Kidney (tissue), 14 donors: ENCODE data around the gene CABCOCO1. TPM values are rescaled to one million over a fixed set of nuclear protein-coding genes. Genes with fewer than 3 reads are reported as not detected.

Experiments used
- DNase-seq, 5 donors: peaks; one replicate each; pipeline ENCODE4 v3.0.0-alpha.2; 2013 to 2020
- FAIRE-seq: peaks from 2 replicates; lab custom pipeline; 2012; peaks lifted over from hg19 to GRCh38; lab: Jason Lieb, UNC
- H3K27ac ChIP-seq, 2 donors: one replicate each; pipeline ENCODE4 v1.7.0; 2013; ENCODE audit warnings: low read depth in 2 of 2, low read length in 2 of 2, inconsistent platforms in 1 of 2
- H3K27me3 ChIP-seq: one replicate; pipeline ENCODE4 v1.7.1; 2013; ENCODE audit warnings: low read length, inconsistent platforms; ENCODE audit not compliant: control insufficient read depth, insufficient read depth
- H3K36me3 ChIP-seq, 3 donors: one replicate each; pipeline versions ENCODE4 v1.7.0 to v1.7.1; 2013; ENCODE audit warnings: low read length in 3 of 3, control low read depth in 1 of 3, inconsistent platforms in 1 of 3; ENCODE audit not compliant: insufficient read depth in 3 of 3, control insufficient read depth in 2 of 3
- H3K4me1 ChIP-seq, 3 donors: one replicate each; pipeline versions ENCODE4 v1.7.0 to v1.7.1; 2013; ENCODE audit warnings: low read length in 3 of 3, inconsistent platforms in 1 of 3, low read depth in 1 of 3; ENCODE audit not compliant: control insufficient read depth in 2 of 3, insufficient read depth in 2 of 3
- H3K4me3 ChIP-seq, 3 donors: one replicate each; pipeline versions ENCODE4 v1.7.0 to v1.8.1; 2013; ENCODE audit warnings: low read length in 3 of 3, control low read depth in 1 of 3, inconsistent platforms in 1 of 3
- H3K9ac ChIP-seq, 3 donors: one replicate each; pipeline versions ENCODE4 v1.7.0 to v1.7.1; 2013; ENCODE audit warnings: low read length in 3 of 3, control low read depth in 1 of 3, inconsistent platforms in 1 of 3
- H3K9me3 ChIP-seq, 3 donors: one replicate each; pipeline versions ENCODE4 v1.7.0 to v1.7.1; 2013; ENCODE audit warnings: low read length in 3 of 3, control low read depth in 1 of 3, inconsistent platforms in 1 of 3; ENCODE audit not compliant: control insufficient read depth in 2 of 3, insufficient read depth in 1 of 3
- intact Hi-C: fragments of 100-400 bp; cut with DNase I; formaldehyde crosslinking; loops from one replicate; pipeline ENCODE4 v1.11.1; 2022
- polyA plus RNA-seq: library from polyadenylated mRNA; stranded (reverse); fragments of 350-450 nt; fragmentation: Illumina TruSeq; extraction: RNeasy Lipid Tissue Mini Kit (QIAGEN cat#74804); gene quantifications from one replicate; pipeline ENCODE4 v1.2.3, GENCODE V29; 2014; ENCODE audit warnings: low read depth, low replicate concordance; ENCODE audit not compliant: insufficient read depth
- total RNA-seq: library from RNA; stranded (reverse); fragmentation: NEBNext Ultra II Directional; extraction: Animal tissue kit (Norgen Biotek cat#: 25700); gene quantifications from one replicate; pipeline ENCODE4 v1.2.1, GENCODE V29; 2021
- TF ChIP-seq, protein P1 (sequence below): IDR thresholded peaks from 3 replicates; pipeline ENCODE4 v1.5.1; 2012; ENCODE audit warnings: mild to moderate bottlenecking, moderate library complexity, borderline replicate concordance; ENCODE audit not compliant: insufficient read depth; ENCODE audit errors: extremely low read depth
- donor health status: control.
- donor health status: control.
- donor health status: control.
- donor health status: control.
- donor health status: control.
- donor health status: DM: yes; HTN: yes; CAD: no.
- donor health status: Normal renal cell carcinoma (clear cell type).

CABCOCO1 gene
- total and polyA plus RNA-seq, 2 donors from 2014 or later, result 1.5 to 2.3 TPM

DNA sequence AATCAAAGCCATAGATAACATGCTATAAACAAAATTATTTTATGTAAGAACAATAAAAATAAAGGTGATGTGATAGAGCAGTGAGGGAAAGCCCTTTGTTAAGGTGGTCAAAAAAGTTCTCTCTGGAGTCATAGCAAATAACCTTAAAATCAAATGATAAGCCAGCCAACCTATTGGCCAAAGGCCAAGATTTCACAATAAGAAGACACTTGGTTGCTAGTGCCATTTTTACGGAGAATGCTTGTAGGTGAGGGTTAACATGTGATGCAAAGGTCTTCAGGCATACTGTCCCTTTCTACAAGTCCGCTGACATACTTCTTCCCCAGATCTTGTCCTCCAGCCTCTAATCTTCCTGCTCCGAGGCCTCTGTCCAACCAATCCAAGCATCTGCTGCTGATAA, 140.5 kb downstream of the CABCOCO1 start:
- Histone ChIP-seq H3K27ac (no peak overlapping the region), H3K36me3 (no peaks in the 10 kb centered on the region), H3K27me3 (no peaks in the 10 kb centered on the region), H3K9ac (no peak overlapping the region), H3K9me3 (no peaks in the 10 kb centered on the region), H3K4me1 (peaks cover 0 to 2% (median under 1%) of the 10 kb centered on the region in 3 donors), H3K4me3 (no peak overlapping the region)
- TF ChIP-seq, protein P1, sequence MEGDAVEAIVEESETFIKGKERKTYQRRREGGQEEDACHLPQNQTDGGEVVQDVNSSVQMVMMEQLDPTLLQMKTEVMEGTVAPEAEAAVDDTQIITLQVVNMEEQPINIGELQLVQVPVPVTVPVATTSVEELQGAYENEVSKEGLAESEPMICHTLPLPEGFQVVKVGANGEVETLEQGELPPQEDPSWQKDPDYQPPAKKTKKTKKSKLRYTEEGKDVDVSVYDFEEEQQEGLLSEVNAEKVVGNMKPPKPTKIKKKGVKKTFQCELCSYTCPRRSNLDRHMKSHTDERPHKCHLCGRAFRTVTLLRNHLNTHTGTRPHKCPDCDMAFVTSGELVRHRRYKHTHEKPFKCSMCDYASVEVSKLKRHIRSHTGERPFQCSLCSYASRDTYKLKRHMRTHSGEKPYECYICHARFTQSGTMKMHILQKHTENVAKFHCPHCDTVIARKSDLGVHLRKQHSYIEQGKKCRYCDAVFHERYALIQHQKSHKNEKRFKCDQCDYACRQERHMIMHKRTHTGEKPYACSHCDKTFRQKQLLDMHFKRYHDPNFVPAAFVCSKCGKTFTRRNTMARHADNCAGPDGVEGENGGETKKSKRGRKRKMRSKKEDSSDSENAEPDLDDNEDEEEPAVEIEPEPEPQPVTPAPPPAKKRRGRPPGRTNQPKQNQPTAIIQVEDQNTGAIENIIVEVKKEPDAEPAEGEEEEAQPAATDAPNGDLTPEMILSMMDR, result no peak
- intact Hi-C loops, result no loop called here
- FAIRE-seq (no peak), DNase-seq (no peak)

- no peaks in the 10 kb centered on the region for H3K36me3 ChIP-seq
- intact Hi-C loops, result no loop called here
- no peaks in the 10 kb centered on the region for H3K9me3 ChIP-seq
- no peaks in the 10 kb centered on the region for H3K4me1 ChIP-seq
- no peak overlapping the region for H3K4me3 ChIP-seq
- no peak overlapping the region for H3K27ac ChIP-seq
- FAIRE-seq (no peak), DNase-seq (no peak)
- H3K9ac ChIP-seq, result no peak overlapping the region
- TF ChIP-seq, protein P1, result no peak
- no peaks in the 10 kb centered on the region for H3K27me3 ChIP-seq
Measured at GRCh38 chr10:61804414-61804813, 141.7 kb downstream of the CABCOCO1 start.

DNA sequence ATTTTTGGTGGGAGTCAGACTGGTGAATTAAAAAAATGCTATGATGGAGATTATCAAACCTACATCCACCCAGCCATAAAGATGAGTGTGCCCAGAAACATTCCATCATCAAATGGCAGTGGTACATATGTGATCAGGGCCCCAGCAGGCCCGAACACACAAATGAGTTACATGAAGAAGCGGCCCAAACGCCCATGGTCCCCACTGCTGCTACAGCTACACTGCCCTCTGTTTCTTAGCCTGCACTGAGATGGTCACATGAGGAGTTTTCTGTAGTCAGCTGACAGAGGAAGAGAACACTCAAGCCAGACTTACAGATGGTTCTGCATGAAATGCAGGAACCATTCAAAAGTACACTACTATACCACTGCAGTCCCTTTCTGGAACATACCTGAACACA, 142.4 kb downstream of the CABCOCO1 start:
- TF ChIP-seq, protein P1, result no peak
- Histone ChIP-seq H3K27me3 (no peaks in the 10 kb centered on the region), H3K9ac (no peak overlapping the region), H3K27ac (no peak overlapping the region), H3K4me1 (no peaks in the 10 kb centered on the region), H3K4me3 (no peak overlapping the region), H3K9me3 (no peaks in the 10 kb centered on the region), H3K36me3 (no peaks in the 10 kb centered on the region)
- intact Hi-C loops, result no loop called here
- DNase-seq, result no peak
- no peak for FAIRE-seq

- no peak overlapping the region for H3K27ac ChIP-seq
- intact Hi-C loops, result no loop called here
- no peaks in the 10 kb centered on the region for H3K9me3 ChIP-seq
- no peak overlapping the region for H3K9ac ChIP-seq
- no peak for FAIRE-seq
- TF ChIP-seq, protein P1, result no peak
- no peak for DNase-seq
- H3K4me1 ChIP-seq, result no peaks in the 10 kb centered on the region
- H3K27me3 ChIP-seq, result no peaks in the 10 kb centered on the region
- no peak overlapping the region for H3K4me3 ChIP-seq
- H3K36me3 ChIP-seq, result no peaks in the 10 kb centered on the region
Measured at GRCh38 chr10:61810263-61810662, 147.5 kb downstream of the CABCOCO1 start.
